ENCODE data around the gene TAS1R3. TPM values are rescaled to one million over a fixed set of nuclear protein-coding genes. Genes with fewer than 3 reads are reported as not detected.

TAS1R3 gene
- total and polyA plus RNA-seq, 4 donors: 0.13 to 1.3 (median 0.55) TPM

DNA sequence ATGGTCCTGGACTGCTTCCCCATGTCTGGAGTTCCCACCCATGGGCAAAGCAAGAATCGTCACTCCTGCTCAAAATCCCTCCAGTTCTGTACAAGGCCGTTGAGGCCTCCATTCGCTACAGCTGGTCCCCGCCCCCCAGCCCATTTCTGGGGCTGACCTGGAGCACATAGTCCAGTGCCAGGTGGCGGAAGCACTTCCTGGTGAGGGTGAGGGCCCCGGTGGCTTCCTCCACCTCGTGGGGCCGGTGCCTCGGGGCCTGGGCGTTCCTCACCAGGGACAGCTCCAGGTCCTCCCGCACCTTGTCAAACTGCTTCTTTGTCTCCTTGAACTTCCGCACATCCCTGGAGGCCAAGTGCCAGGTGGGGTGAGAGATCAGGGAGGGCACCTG, 30.7 kb upstream of the TAS1R3 start:
- no peak overlapping the region for H3K9ac ChIP-seq (ENCODE audit: insufficient read depth in 1 of 2, low read length in 2 of 2)
- H3K4me1 ChIP-seq (ENCODE audit: control insufficient read depth in 5 of 5, insufficient read depth in 5 of 5, low read length in 5 of 5): peaks cover 2 to 13% (median 4%) of the 10 kb centered on the region in 5 donors
- TF ChIP-seq, protein P1, sequence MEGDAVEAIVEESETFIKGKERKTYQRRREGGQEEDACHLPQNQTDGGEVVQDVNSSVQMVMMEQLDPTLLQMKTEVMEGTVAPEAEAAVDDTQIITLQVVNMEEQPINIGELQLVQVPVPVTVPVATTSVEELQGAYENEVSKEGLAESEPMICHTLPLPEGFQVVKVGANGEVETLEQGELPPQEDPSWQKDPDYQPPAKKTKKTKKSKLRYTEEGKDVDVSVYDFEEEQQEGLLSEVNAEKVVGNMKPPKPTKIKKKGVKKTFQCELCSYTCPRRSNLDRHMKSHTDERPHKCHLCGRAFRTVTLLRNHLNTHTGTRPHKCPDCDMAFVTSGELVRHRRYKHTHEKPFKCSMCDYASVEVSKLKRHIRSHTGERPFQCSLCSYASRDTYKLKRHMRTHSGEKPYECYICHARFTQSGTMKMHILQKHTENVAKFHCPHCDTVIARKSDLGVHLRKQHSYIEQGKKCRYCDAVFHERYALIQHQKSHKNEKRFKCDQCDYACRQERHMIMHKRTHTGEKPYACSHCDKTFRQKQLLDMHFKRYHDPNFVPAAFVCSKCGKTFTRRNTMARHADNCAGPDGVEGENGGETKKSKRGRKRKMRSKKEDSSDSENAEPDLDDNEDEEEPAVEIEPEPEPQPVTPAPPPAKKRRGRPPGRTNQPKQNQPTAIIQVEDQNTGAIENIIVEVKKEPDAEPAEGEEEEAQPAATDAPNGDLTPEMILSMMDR (IDR thresholded peaks at IDR 0.05; ENCODE audit: control extremely low read depth, extremely low read depth): no peak
- no peaks in the 10 kb centered on the region for H3K27me3 ChIP-seq (ENCODE audit: control insufficient read depth in 3 of 3, insufficient read depth in 3 of 3, low read length in 2 of 3)
- ATAC-seq (ENCODE audit: insufficient read depth, low FRiP score) (no peak), DNase-seq (no peak)
- H3K27ac ChIP-seq (ENCODE audit: low read depth in 1 of 2, low read length in 1 of 2): no peak overlapping the region
- H3K36me3 ChIP-seq (ENCODE audit: control insufficient read depth in 4 of 4, insufficient read depth in 4 of 4, low read length in 4 of 4): peaks cover 0 to 14% (median 4%) of the 10 kb centered on the region in 4 donors
- no peak overlapping the region for H3K4me3 ChIP-seq
- 86 to 90% methylated on average over 12 of the region's 12 CpGs for WGBS, 2 donors
- H3K9me3 ChIP-seq (ENCODE audit: control insufficient read depth in 4 of 4, insufficient read depth in 3 of 4, low read length in 3 of 4): no peaks in the 10 kb centered on the region

DNA sequence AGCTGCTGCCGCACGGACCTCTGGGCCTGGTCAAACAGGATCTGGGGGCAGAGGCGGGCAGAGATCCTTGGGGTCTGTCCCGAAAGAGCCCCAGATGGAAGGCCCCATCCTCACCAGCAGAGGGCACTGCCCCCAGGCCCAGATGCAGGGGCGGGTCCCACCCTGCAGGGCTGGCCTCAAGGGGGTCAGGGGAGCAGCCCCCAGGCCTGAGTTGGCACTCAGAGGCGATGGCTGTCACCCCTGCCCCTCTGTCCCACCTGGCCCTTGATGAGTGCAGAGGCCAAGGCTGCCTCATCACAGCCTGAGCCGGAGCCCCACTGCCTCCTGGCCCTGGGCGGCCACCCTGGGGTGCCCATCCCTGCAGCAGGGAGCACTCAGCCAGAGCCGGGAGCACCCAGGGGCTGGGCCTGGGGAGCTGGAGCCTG, 29.1 kb upstream of the TAS1R3 start:
- Histone ChIP-seq H3K9ac (ENCODE audit: insufficient read depth in 1 of 2, low read length in 2 of 2) (no peak overlapping the region), H3K9me3 (ENCODE audit: control insufficient read depth in 4 of 4, insufficient read depth in 3 of 4, low read length in 3 of 4) (no peaks in the 10 kb centered on the region), H3K27ac (ENCODE audit: low read depth in 1 of 2, low read length in 1 of 2) (no peak overlapping the region), H3K27me3 (ENCODE audit: control insufficient read depth in 3 of 3, insufficient read depth in 3 of 3, low read length in 2 of 3) (no peaks in the 10 kb centered on the region), H3K36me3 (ENCODE audit: control insufficient read depth in 4 of 4, insufficient read depth in 4 of 4, low read length in 4 of 4) (peaks cover 0 to 8% (median 0%) of the 10 kb centered on the region in 4 donors), H3K4me1 (ENCODE audit: control insufficient read depth in 5 of 5, insufficient read depth in 5 of 5, low read length in 5 of 5) (peaks cover 11 to 28% (median 15%) of the 10 kb centered on the region in 5 donors), H3K4me3 (no peak overlapping the region)
- 93 to 94% methylated on average over 8 to 9 of the region's 9 CpGs for WGBS, 2 donors
- DNase-seq (no peak), ATAC-seq (ENCODE audit: insufficient read depth, low FRiP score) (no peak)
- TF ChIP-seq, protein P1 (IDR thresholded peaks at IDR 0.05; ENCODE audit: control extremely low read depth, extremely low read depth): no peak

DNA sequence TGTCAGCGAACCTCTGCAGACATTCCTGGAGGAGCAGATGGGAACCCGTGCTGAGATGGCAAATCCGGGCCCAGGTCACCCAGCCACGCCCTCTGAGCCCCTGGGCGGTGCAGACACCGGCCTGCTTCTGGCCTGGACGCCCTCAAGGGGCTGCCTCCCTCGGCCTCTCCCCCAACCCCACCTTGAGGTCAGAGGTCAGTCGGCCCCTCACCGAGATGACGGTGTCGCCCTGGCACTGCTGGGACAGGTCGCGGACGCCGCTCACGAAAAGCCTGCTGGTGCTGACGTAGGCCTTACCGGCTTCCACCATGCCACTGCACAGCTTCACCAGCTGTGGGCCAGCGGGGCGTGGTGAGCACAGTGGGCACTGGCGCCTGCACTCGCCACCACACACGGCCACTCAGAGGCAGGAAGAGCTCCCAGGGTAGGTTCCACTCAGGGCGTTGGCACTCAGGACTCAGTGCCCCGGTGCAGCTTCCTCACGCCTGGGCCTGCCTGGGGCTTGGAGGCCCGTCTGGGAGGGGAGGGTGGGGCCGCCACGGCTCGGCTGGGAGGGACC, 28.1 kb upstream of the TAS1R3 start:
- no peaks in the 10 kb centered on the region for H3K9me3 ChIP-seq (ENCODE audit: control insufficient read depth in 4 of 4, insufficient read depth in 3 of 4, low read length in 3 of 4)
- H3K36me3 ChIP-seq (ENCODE audit: control insufficient read depth in 4 of 4, insufficient read depth in 4 of 4, low read length in 4 of 4): peaks cover 0 to 4% (median 0%) of the 10 kb centered on the region in 4 donors
- H3K27ac ChIP-seq (ENCODE audit: low read depth in 1 of 2, low read length in 1 of 2): no peak overlapping the region
- no peaks in the 10 kb centered on the region for H3K27me3 ChIP-seq (ENCODE audit: control insufficient read depth in 3 of 3, insufficient read depth in 3 of 3, low read length in 2 of 3)
- no peak overlapping the region for H3K4me3 ChIP-seq
- DNase-seq (no peak), ATAC-seq (ENCODE audit: insufficient read depth, low FRiP score) (no peak)
- 84 to 85% methylated on average over 27 to 31 of the region's 31 CpGs for WGBS, 2 donors
- no peak overlapping the region for H3K9ac ChIP-seq (ENCODE audit: insufficient read depth in 1 of 2, low read length in 2 of 2)
- H3K4me1 ChIP-seq (ENCODE audit: control insufficient read depth in 5 of 5, insufficient read depth in 5 of 5, low read length in 5 of 5): peaks cover 11 to 30% (median 17%) of the 10 kb centered on the region in 5 donors
- TF ChIP-seq, protein P1 (IDR thresholded peaks at IDR 0.05; ENCODE audit: control extremely low read depth, extremely low read depth): no peak

DNA sequence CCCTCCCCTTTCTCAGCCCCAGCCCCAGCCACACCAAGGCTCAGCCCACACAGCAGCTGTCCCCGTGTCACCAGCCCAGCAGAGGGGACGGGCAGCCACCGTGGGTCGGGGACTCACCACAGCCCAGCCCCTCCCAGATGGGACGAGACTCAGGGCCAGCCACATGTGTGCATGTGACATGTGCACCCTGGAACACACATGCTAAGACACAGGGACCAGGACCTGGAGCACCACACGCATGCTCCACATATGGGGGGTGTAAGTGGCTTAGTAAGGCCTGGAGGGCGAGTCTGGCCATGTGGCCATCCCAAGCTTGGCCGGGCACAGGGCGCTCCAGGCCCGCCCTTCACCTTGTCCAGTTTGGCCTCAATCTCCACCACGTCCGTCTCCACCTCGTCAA, 27.3 kb upstream of the TAS1R3 start:
- Histone ChIP-seq H3K27ac (ENCODE audit: low read depth in 1 of 2, low read length in 1 of 2) (no peak overlapping the region), H3K4me3 (no peak overlapping the region), H3K27me3 (ENCODE audit: control insufficient read depth in 3 of 3, insufficient read depth in 3 of 3, low read length in 2 of 3) (no peaks in the 10 kb centered on the region), H3K9ac (ENCODE audit: insufficient read depth in 1 of 2, low read length in 2 of 2) (no peak overlapping the region), H3K4me1 (ENCODE audit: control insufficient read depth in 5 of 5, insufficient read depth in 5 of 5, low read length in 5 of 5) (peaks cover 11 to 30% (median 17%) of the 10 kb centered on the region in 5 donors), H3K36me3 (ENCODE audit: control insufficient read depth in 4 of 4, insufficient read depth in 4 of 4, low read length in 4 of 4) (peaks cover 0 to 4% (median 0%) of the 10 kb centered on the region in 4 donors), H3K9me3 (ENCODE audit: control insufficient read depth in 4 of 4, insufficient read depth in 3 of 4, low read length in 3 of 4) (no peaks in the 10 kb centered on the region)
- DNase-seq (no peak), ATAC-seq (ENCODE audit: insufficient read depth, low FRiP score) (no peak)
- TF ChIP-seq, protein P1 (IDR thresholded peaks at IDR 0.05; ENCODE audit: control extremely low read depth, extremely low read depth): no peak
- 93 to 94% methylated on average over 13 of the region's 13 CpGs for WGBS, 2 donors

All from lung (tissue), 12 donors.